Measurements from ENCODE around the gene CTNNBL1. TPM values are rescaled to one million over a fixed set of nuclear protein-coding genes. Genes with fewer than 3 reads are reported as not detected.
A peak's percentile ranks its signal among the peaks of the same experiment; 100 is the strongest.

The CTNNBL1 gene
- total and polyA plus RNA-seq, 7 donors, result 26.7 to 44.0 (median 37.9) TPM

DNA sequence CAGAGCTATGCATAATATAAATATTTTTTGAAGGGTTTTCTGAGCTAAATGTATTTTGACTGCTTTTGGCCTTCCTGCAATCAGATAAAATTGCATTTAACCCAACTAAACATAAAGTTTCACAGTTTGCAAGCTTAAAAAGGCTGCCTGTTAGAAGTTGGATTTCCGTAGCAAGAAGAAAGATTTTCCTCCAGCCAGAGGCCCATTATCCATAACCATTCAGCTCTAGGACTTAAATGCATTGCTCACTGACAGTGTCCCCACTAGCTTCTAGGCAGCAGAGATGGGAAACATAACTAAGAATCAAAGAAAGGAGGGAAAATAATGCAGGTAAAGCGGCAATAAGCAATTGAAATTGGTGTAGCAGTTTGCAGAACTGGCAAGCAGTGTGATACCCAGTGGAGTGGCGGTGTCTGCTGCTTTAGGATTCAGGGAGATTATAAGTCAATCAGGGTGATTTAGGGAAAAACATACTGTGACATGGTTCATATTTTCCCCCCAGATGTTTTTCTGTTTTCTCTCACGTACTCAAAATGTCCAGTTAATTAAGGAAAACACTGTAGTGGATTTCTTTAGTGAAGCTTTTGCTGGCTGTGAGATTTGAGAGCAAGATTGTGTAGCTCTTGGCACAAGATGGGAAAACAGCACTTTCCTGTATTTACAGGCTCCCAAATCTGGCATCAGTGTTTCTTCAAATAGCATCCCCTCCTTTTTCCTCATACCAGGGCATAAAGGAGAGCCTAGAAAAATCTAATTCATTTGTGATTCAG, 69.1 kb downstream of the CTNNBL1 start:
- TF ChIP-seq, protein P1, sequence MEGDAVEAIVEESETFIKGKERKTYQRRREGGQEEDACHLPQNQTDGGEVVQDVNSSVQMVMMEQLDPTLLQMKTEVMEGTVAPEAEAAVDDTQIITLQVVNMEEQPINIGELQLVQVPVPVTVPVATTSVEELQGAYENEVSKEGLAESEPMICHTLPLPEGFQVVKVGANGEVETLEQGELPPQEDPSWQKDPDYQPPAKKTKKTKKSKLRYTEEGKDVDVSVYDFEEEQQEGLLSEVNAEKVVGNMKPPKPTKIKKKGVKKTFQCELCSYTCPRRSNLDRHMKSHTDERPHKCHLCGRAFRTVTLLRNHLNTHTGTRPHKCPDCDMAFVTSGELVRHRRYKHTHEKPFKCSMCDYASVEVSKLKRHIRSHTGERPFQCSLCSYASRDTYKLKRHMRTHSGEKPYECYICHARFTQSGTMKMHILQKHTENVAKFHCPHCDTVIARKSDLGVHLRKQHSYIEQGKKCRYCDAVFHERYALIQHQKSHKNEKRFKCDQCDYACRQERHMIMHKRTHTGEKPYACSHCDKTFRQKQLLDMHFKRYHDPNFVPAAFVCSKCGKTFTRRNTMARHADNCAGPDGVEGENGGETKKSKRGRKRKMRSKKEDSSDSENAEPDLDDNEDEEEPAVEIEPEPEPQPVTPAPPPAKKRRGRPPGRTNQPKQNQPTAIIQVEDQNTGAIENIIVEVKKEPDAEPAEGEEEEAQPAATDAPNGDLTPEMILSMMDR (IDR thresholded peaks at IDR 0.05), result no peak
- H3K27ac ChIP-seq, result no peak overlapping the region
- peaks cover 3% of the 10 kb centered on the region for H3K4me1 ChIP-seq
- 90 to 99% (median 94%) methylated on average over 4 of the region's 4 CpGs for WGBS, 3 donors
- DNase-seq, result no peak
- H3K36me3 ChIP-seq (ENCODE audit: insufficient read depth in 1 of 2, low read depth in 1 of 2), result peaks cover 2 to 43% of the 10 kb centered on the region in 2 donors
- intact Hi-C loops (cut with DNase I), result no loop called here
- H3K9me3 ChIP-seq, result no peaks in the 10 kb centered on the region
- no peaks in the 10 kb centered on the region for H3K27me3 ChIP-seq (ENCODE audit: insufficient read depth in 3 of 3, low read length in 2 of 3)
- H3K4me3 ChIP-seq, result no peak overlapping the region
- ATAC-seq, result no peak

DNA sequence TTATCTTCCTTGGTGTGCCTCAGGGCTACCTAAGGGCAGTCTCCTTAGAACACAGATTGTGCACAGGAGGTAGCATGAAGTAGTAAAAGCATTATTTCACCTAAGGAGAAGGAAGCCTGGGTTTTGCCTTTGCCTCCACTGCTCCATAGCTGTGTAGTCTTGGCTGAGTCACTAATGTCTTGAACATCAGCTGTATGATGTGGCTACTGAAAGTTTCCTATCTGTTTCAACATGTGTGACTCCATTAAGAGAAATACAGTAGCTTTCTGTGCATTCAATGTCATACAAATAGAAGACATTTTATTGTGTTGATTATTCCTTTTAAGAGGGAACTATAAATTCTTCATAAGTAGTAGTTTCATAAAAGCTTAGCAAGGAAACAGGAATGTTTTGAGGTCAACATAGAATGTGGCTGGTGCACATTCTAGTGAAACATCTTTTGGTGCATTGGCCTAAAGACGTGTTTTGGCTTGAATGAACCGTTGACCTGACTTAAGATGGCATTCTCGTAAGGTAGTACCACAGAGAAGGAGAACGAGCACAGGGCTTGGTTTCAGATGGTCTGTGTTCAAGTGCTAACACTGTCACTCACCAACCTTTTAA, 70.6 kb downstream of the CTNNBL1 start:
- no peak overlapping the region for H3K4me3 ChIP-seq
- ATAC-seq, result no peak
- peaks cover 2% of the 10 kb centered on the region for H3K4me1 ChIP-seq
- no peaks in the 10 kb centered on the region for H3K27me3 ChIP-seq (ENCODE audit: insufficient read depth in 3 of 3, low read length in 2 of 3)
- no peaks in the 10 kb centered on the region for H3K9me3 ChIP-seq
- H3K27ac ChIP-seq, result no peak overlapping the region
- intact Hi-C loops (cut with DNase I), result no loop called here
- no peak for DNase-seq
- TF ChIP-seq, protein P1 (IDR thresholded peaks at IDR 0.05), result no peak
- H3K36me3 ChIP-seq (ENCODE audit: insufficient read depth in 1 of 2, low read depth in 1 of 2), result peaks cover 0 to 56% of the 10 kb centered on the region in 2 donors
- WGBS, 3 donors, result 93 to 96% (median 95%) methylated on average over 4 of the region's 4 CpGs

DNA sequence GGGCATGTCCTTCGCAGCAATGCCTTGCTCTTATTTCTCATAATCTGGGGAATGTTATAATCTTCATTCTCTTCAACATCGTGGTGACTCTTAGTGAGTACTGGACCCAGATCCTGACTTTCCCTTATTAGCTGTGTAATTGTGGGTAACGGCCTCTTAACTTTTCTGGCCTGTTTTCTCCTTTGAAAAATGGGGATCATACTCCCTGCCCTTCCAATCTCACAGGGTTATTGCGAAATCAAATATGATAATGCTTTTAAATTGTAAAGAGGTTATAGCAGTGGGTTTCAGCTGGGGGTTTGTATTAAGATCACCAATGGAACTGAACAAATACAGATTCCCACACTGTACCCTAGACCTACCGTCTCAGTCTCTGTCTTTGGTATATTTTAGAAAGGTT, 77.1 kb downstream of the CTNNBL1 start:
- no peak overlapping the region for H3K27ac ChIP-seq
- DNase-seq, result no peak
- H3K4me1 ChIP-seq, result peaks cover 15% of the 10 kb centered on the region
- TF ChIP-seq, protein P1 (IDR thresholded peaks at IDR 0.05), result no peak
- H3K36me3 ChIP-seq (ENCODE audit: insufficient read depth in 1 of 2, low read depth in 1 of 2), result peaks cover 3 to 36% of the 10 kb centered on the region in 2 donors
- WGBS, 3 donors, result 90 to 94% (median 92%) methylated on average over 5 of the region's 5 CpGs
- ATAC-seq, result no peak
- intact Hi-C loops (cut with DNase I), result loop anchor here in 1 of 2 donors (5.0 kb wide), 1 partner anchor 221 kb away; no protein-coding TSS in a partner anchor
- H3K4me3 ChIP-seq, result no peak overlapping the region
- H3K27me3 ChIP-seq (ENCODE audit: insufficient read depth in 3 of 3, low read length in 2 of 3), result no peaks in the 10 kb centered on the region
- H3K9me3 ChIP-seq, result no peaks in the 10 kb centered on the region

DNA sequence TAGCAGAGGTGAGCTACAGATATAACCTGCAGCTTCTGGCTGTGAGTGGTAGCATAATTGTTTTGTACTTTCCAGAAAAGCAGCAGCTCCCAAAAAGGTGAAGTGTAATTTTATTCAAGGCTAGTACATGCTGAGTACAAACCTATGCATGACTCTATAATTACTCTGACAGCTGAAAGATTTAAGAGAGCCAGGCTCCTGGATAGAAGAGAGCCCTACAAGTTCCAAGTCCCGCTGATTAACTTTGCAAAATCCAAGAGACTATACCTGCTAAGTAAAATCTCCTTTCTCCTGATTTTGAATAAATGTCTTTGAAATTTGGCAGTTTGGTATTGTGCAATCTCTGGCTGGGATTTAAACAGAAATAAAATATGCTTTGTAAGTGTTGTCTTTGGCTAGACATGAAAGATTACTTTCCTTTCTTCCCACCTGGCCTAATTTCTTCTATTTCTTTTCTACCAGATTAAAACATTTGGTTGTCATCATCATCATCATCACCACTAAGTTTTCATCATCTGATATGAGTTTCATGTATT, 79.5 kb downstream of the CTNNBL1 start:
- H3K9me3 ChIP-seq, result no peaks in the 10 kb centered on the region
- WGBS, 3 donors, result 35 to 44% (median 40%) methylated on average over 1 of the region's 1 CpG
- intact Hi-C loops (cut with DNase I), result loop anchor here in 1 of 2 donors (5.0 kb wide), 1 partner anchor 219 kb away; no protein-coding TSS in a partner anchor
- ATAC-seq, result peak; percentile 71 to 93 (median 82)
- H3K27ac ChIP-seq, result no peak overlapping the region
- DNase-seq, result no peak
- TF ChIP-seq, protein P1 (IDR thresholded peaks at IDR 0.05), result no peak
- H3K27me3 ChIP-seq (ENCODE audit: insufficient read depth in 3 of 3, low read length in 2 of 3), result no peaks in the 10 kb centered on the region
- no peak overlapping the region for H3K4me3 ChIP-seq
- H3K4me1 ChIP-seq, result peaks cover 24% of the 10 kb centered on the region
- peaks cover 3 to 19% of the 10 kb centered on the region in 2 donors for H3K36me3 ChIP-seq (ENCODE audit: insufficient read depth in 1 of 2, low read depth in 1 of 2)
